Stimulated activated naive CD4-positive, alpha-beta T cell (primary cell): ENCODE data around the gene NPAS3.
"Not testable (repeated sequence)": the region's sequence is repeated elsewhere in the genome, so short reads cannot be mapped to it uniquely, and the experiment has no call there.

Source experiments
- DNase-seq, 6 experiments: peaks; one replicate each; lab custom pipeline; 2025; lab: John Stamatoyannopoulos, UW

The NPAS3 gene

GRCh38 chr14:33081259-33081658, 142.6 kb downstream of the NPAS3 start:
- no peak for DNase-seq

DNA sequence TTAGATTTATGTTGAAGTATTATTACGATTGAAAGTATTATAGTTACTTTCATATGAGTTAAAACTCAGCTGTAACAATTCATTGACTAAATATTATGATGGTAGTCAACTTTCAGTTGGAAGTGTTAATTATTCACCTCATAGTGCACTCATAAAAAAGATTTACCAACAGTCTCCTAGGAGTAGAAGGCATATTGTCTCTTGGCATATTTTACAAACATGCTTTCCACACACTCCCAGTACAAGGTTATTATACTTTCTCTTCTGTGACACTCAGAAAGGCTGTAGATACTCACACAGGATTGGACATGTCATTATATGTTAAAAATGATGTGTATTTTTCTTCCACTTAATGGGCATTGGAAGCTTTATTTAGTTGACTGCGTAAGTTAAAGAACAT, 147.1 kb downstream of the NPAS3 start:
- no peak for DNase-seq

- not testable (repeated sequence) for DNase-seq
Observed at GRCh38 chr14:33088274-33088673, 149.6 kb downstream of the NPAS3 start.

DNA sequence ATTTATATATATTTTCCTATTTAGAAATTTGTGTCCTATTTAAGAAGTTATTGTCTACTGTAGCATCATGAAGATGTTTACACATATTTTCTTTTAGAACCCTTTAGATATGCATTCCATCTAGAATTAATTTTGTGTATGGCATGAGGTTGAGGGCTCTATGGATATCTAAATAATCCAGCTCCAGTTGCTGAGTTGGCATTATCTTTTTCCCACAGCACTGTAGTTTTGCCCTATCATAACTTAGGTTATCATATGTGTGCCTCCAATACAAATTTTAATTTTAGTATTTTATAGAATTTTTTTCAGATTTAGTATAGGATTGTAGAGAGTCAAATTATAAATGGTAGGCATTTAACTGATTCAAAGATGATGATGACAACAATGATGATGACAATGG, 159.3 kb downstream of the NPAS3 start:
- no peak for DNase-seq

- DNase-seq, result no peak
Observed at GRCh38 chr14:33103489-33103888, 164.8 kb downstream of the NPAS3 start.

GRCh38 chr14:33103966-33104365, 165.3 kb downstream of the NPAS3 start:
- DNase-seq, result no peak

DNA sequence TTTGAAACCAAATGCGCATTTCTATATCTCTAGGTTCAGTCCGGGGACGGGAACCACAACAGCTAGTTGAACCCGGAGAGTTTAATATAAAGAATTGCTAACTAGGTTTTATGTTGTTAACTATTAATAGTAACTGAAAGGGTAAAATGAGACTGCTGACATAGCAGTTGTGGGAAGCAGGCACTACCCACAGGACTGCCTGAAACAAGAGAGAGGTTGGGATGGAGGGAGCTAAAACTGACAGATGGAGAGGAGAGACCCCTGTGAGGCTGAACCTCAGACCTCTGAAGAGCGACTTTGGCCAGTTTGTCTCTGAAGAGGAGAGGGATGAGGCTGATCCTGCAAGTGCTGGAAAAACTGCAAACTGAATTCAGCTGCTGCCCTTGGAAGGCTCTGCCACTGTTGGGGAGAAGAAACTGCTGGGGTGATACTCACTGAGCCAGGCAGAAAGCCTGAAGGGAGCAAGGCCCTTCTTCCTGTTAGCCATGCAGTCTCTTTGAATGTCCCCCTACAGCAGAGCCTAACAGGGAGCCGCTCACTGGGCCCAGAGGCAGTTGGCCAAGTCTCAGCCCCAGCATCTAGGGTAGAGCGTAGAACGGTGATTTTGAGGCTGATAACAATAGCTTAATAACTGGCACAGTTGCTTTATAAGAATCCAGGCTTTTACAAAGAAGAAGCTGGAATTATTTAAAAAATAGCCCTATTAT, 172.2 kb downstream of the NPAS3 start:
- no peak for DNase-seq

- no peak for DNase-seq
Observed at GRCh38 chr14:33114331-33114730, 175.7 kb downstream of the NPAS3 start.

DNA sequence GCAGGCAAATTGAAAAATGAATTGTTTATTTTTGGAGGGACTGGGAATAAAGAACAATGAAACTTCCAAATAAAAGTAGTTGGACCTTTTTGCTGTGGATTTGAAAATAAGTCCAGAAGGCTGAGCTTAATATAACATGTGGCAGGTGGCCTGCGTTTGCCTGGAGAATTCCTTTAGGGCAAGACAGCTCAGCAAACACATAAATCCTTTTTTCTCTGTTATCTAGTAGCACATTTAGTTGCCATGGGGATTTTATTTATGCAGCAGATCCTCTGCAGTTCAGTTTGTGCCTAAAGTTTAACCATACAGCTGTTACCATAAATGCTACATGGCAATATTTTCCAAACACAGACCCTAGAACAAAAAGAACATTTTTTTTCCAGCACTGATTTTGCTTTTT, 180.0 kb downstream of the NPAS3 start:
- DNase-seq, result no peak

DNA sequence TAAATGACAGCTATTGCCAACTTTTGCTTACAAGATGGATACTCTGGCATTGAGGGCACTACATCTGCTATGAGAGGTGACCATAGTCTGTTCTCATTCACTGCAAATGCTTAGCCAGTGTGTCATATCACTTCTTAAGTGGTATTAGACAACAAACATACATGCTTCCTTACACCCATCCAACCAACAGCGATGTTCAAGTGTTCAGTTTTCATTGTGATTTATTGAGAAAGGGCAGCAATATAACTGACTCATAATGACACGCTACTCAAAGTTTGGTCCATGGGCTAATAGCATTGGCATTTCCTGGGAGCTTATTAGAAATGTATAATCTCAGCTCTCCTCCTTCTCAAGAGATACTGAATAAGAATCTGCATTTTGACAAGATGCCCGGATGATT, 181.7 kb downstream of the NPAS3 start:
- no peak for DNase-seq

- no peak for DNase-seq
Observed at GRCh38 chr14:33120966-33121365, 182.3 kb downstream of the NPAS3 start.

GRCh38 chr14:33123281-33123680, 184.6 kb downstream of the NPAS3 start:
- DNase-seq, result no peak

DNA sequence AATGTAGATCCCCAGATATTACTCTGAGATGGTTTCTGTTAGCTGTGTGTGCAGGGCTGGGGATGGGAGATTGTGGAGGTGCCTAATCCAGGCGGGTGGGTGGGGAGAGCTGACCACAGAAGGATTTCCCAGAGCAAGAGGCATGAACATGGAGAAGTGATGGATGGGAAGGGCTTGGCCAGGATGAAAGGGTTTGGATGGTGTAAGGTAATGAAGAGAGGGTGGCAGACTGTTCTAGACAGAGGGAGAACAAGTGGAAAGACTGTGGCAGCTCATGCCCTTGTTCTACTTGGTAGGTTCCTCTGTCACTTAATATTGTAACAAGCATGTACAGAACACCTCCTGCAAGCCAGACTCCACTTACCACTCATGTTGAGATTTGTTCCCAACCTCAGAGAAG, 187.8 kb downstream of the NPAS3 start:
- no peak for DNase-seq

GRCh38 chr14:33127531-33127930, 188.9 kb downstream of the NPAS3 start:
- DNase-seq, result no peak

GRCh38 chr14:33131801-33132200, 193.1 kb downstream of the NPAS3 start:
- no peak for DNase-seq

DNA sequence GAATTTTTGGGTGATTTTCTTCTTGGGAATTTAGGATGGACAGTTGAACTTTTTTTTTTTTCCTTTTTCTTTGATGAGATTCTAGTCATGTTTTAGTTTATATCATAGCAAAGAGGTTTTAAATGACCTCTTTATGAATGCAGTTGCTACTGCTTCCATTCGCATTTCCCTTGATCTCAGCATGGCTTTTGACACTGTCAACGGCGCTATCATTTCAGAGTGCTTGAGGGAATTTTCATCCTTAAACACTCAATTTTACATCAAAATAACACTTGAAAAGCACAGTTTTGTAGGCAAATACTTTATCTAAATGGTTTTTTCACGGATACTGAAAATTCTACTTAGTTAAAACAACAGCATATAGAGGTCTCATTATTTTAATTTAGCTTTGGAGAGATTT, 195.5 kb downstream of the NPAS3 start:
- no peak for DNase-seq

DNA sequence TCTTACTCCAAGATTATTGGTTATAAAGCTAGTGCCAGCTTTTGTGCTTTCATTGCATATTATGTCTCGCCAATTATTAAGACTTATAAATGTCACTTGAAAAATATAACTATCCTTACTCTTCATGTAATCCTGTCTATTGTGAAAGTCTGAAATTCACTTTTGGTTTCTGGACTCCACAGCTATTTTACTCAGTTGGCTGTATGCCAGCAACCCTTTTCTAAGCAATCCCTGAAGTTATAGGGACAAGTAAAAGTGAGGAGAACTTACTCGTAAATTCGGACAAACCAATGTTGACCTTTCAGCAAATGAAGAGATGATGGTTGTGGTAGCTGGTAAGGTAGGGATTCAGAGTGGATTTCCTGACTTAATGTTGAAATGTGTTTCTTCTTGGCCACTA, 196.3 kb downstream of the NPAS3 start:
- no peak for DNase-seq

DNA sequence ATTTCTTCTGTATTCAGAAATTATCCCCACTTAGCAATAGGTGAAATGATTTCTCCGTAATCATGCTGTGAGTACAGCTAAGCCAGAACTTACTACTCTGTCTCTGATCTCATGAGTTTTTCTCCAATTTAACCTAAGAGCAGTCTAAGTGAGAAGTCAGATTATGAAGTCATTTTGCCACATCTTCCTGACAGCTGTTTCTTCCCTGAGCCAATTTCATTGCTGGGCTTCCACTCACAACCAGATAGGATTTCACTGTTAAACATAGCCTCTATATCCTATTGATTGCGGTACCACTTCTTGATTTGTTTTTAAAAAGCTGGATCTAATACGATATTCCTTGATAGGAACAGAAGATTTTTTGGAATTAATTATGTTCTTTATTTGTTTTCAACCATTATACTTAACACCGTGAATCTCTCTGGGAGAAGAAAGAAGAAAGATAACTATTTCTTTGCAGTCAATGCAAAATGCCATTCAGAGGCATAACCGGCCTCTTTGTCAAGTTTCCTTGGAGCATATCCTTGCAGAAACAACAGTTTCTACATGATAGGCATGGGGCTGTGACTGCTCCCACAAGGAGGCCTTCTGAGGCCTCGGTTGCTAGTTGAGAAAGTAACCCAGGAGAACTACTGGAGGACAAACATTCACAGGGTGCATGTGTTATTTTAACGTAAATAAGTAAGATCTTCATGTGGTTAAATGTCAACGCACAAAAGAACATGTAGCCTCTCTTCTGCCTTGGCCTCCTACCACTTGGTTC, 212.2 kb downstream of the NPAS3 start:
- DNase-seq, result no peak

DNA sequence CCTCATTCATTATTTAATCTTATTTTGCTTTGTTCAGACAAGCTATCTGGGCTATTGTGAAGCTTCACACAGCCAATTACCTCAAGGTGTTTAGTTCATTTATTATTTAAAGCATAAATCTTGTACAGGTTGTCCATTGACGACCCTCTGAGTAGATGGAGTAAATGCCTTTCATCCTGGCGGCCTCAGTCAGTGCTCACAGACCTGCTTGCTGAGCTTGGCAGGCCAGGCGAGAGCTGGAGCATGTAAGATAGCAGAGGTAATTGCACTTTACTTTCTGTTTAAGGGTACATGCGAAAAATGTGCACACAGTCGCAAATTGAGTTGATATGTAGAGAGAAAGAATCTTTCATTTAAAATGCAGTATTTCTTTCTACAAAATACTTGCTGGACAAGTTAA, 224.4 kb downstream of the NPAS3 start:
- DNase-seq, result no peak

DNA sequence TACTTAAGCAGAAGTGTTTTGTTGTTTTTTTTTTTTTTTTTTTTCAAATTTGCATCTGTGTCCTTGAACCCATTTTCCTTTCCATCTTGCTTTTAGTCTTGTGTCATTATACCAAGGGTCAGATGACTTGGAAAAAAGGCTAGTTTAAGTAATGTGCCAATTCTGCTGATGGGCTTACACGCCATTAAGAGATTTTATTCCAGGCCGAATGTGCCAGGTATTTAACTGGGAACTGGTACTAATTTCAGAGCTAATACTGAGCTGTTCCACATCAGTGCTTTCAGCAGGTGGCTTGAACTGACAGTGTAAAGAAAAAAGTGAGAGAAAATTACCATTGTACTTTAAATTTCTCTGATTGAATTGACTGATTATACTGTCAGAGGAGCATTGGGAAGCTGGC, 224.9 kb downstream of the NPAS3 start:
- DNase-seq, result no peak

- no peak for DNase-seq
Observed at GRCh38 chr14:33165144-33165925, 226.7 kb downstream of the NPAS3 start.

- no peak for DNase-seq
Observed at GRCh38 chr14:33165926-33166289, 227.2 kb downstream of the NPAS3 start.

DNA sequence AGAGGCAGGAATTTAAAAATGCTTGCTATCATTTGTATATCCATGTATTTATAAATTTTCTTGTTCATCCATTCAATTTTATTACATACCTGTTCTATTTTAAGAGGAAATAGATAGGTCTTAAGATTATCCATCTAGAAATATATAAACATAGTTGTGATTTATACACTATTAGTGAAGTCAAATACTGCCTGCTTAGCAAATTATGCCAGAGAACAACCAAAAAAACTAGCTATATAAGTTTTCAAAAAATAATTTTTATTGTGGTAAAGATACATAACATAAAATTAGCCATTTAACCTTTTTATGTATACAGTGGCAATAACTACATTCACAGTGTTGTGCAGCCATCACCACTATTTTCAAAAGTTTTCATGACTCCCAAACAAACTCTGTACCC, 237.3 kb downstream of the NPAS3 start:
- DNase-seq, result no peak
